GM12875 (cell line): Measurements from ENCODE around the gene HECTD3.
"Not testable (repeated sequence)": the region's sequence is repeated elsewhere in the genome, so short reads cannot be mapped to it uniquely, and the experiment has no call there.

Experiments
- H3K4me3 ChIP-seq: one replicate; pipeline ENCODE4 v1.5.1; 2011; ENCODE audit warnings: low read depth, low read length, control low read depth
- CTCF ChIP-seq: IDR thresholded peaks from 2 replicates; pipeline ENCODE4 v1.5.1; 2011; ENCODE audit warnings: low read depth, mild to moderate bottlenecking, control low read depth, inconsistent platforms, low read length, moderate library complexity, borderline replicate concordance; ENCODE audit not compliant: insufficient read depth

The HECTD3 gene

GRCh38 chr1:45001011-45001481, 10.1 kb downstream of the HECTD3 start:
- no peak for TF ChIP-seq CTCF

GRCh38 chr1:44999232-44999631, 11.9 kb downstream of the HECTD3 start:
- no peak for TF ChIP-seq CTCF

More at GRCh38 chr1:45001011-45001481, 10.1 kb downstream of the HECTD3 start:
- no peak overlapping the region for H3K4me3 ChIP-seq

GRCh38 chr1:44995467-44996238, 15.5 kb downstream of the HECTD3 start:
- no peak for TF ChIP-seq CTCF
- no peak overlapping the region for H3K4me3 ChIP-seq

More at GRCh38 chr1:44999232-44999631, 11.9 kb downstream of the HECTD3 start:
- no peak overlapping the region for H3K4me3 ChIP-seq

- no peak overlapping the region for H3K4me3 ChIP-seq
- TF ChIP-seq CTCF, result no peak
Observed at GRCh38 chr1:44994309-44994898, 16.7 kb downstream of the HECTD3 start.

- no peak overlapping the region for H3K4me3 ChIP-seq
- TF ChIP-seq CTCF, result no peak
Observed at GRCh38 chr1:44988531-44989156, 22.5 kb downstream of the HECTD3 start.

GRCh38 chr1:44985747-44986359, 25.3 kb downstream of the HECTD3 start:
- no peak for TF ChIP-seq CTCF
- peak overlapping the region; percentile 72 for H3K4me3 ChIP-seq

GRCh38 chr1:44977372-44977771, 33.8 kb downstream of the HECTD3 start:
- not testable (repeated sequence) for H3K4me3 ChIP-seq
